ENCODE measurements around the gene SLC39A7.

- TF ChIP-seq EZH2phosphoT487 (IDR thresholded peaks at IDR 0.05; ENCODE audit: insufficient read depth, low read depth) (no peak), EZH2 (IDR thresholded peaks at IDR 0.05; ENCODE audit: insufficient read depth, poor library complexity, severe bottlenecking) (no peak)
These were observed 6.2 kb upstream of the SLC39A7 start for GRCh38 chr6:33194431-33194979.
